Vagina (tissue), 2 donors: ENCODE results near the gene TBC1D16. TPM values are rescaled to one million over a fixed set of nuclear protein-coding genes. Genes with fewer than 3 reads are reported as not detected.

Source experiments
- DNase-seq, 2 donors: peaks; one replicate each; pipeline ENCODE4 v3.0.0-alpha.2; 2017; ENCODE audit errors: extremely low spot score in 2 of 2
- H3K27ac ChIP-seq: fragments of 200-600 bp; sonication (generic); one replicate; pipeline ENCODE4 v1.5.1; 2019
- H3K27me3 ChIP-seq: fragments of 200-600 bp; sonication (generic); one replicate; pipeline ENCODE4 v1.5.1; 2019
- H3K36me3 ChIP-seq, 2 donors: fragments of 200-600 bp; sonication (generic); one replicate each; pipeline ENCODE4 v1.5.1; 2017 to 2019
- H3K4me1 ChIP-seq: fragments of 200-600 bp; sonication (generic); one replicate; pipeline ENCODE4 v1.5.1; 2019
- H3K4me3 ChIP-seq, 2 donors: fragments of 200-600 bp; sonication (generic); 1 replicate in 1 of 2; 2 replicates in 1 of 2; pipeline ENCODE4 v1.5.1; 2016 to 2019
- H3K9me3 ChIP-seq: fragments of 200-600 bp; sonication (generic); one replicate; pipeline ENCODE4 v1.5.1; 2019
- POLR2A ChIP-seq, 2 donors: fragments of 450-650 bp; IDR thresholded peaks; one replicate each; pipeline ENCODE4 v1.6.1; 2017; ENCODE audit warnings: antibody characterized with exemption in 2 of 2, mild to moderate bottlenecking in 2 of 2, moderate library complexity in 2 of 2
- POLR2AphosphoS5 ChIP-seq, 2 donors: sonication (generic); formaldehyde crosslinking; IDR thresholded peaks; one replicate each; pipeline ENCODE4 v1.9.0; 2017; ENCODE audit warnings: antibody characterized with exemption in 2 of 2, mild to moderate bottlenecking in 2 of 2, low read depth in 1 of 2; ENCODE audit not compliant: insufficient read depth in 1 of 2
- intact Hi-C: fragments of 100-400 bp; cut with DNase I; formaldehyde crosslinking; loops from one replicate; pipeline ENCODE4 v1.15.1; 2023
- total RNA-seq: library from RNA; depleted of rRNA; stranded (reverse); fragments of >200 nt; gene quantifications from one replicate; pipeline ENCODE4 v1.2.3, GENCODE V29; 2016
- TF ChIP-seq, protein P1 (sequence below), 3 experiments: fragments of 450-650 bp in 2 of 3; fragments of 200-600 bp in 1 of 3; sonication (generic) in 1 of 3; IDR thresholded peaks; one replicate each; pipeline ENCODE4 v1.5.1; 2017 to 2019; ENCODE audit warnings: antibody characterized with exemption in 3 of 3, mild to moderate bottlenecking in 2 of 3, moderate library complexity in 2 of 3

TBC1D16 gene
- total RNA-seq, 1 donor from 2014 or later, result 18.2 TPM

DNA sequence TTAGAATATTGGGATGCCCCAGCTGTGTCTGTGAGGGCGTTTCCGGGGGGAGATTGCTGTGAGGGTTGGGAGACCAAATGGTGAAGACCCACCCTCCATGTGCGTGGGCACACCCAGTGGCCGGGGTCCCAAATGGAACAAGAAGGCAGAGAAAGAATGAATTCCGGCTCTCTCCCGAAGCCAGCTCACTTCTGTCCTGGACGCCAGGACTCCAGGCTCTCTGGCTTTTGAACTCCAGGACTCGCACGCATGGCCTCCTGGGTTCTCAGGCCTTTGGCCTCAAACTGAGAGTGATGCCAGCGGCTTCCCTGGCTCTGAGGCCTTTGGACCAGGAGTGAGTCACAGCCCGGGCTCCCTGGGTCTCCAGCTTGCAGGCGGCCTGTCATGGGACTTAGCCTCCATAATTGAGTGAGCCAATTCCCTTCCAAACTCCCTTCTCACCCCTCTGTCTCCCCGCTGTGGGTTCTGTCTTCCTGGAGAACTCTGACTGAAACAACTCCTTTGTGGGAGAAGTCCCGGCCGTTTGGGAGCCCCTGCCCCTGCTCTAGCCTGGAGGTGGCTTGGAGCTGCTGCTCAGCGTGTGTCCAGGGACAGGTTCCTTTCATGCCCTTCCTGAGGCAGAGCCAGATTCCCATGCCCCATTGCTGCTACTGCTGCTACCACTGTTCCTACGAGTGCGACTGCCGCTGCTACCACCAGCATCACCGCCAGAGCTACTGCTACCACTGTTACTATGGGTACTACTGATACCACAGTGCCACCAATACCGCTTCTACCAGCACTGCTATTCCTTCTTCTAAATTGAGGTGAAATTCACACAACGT lies 146.6 kb downstream of the TBC1D16 start:
- Histone ChIP-seq H3K27me3 (no peaks in the 10 kb centered on the region), H3K4me3 (no peak overlapping the region), H3K4me1 (no peaks in the 10 kb centered on the region), H3K9me3 (no peaks in the 10 kb centered on the region), H3K36me3 (no peaks in the 10 kb centered on the region), H3K27ac (no peak overlapping the region)
- intact Hi-C loops, result no loop called here
- TF ChIP-seq POLR2A (IDR thresholded peaks at IDR 0.05) (no peak), POLR2AphosphoS5 (IDR thresholded peaks at IDR 0.05; ENCODE audit: insufficient read depth in 1 of 2, low read depth in 1 of 2) (no peak)
- TF ChIP-seq, protein P1, sequence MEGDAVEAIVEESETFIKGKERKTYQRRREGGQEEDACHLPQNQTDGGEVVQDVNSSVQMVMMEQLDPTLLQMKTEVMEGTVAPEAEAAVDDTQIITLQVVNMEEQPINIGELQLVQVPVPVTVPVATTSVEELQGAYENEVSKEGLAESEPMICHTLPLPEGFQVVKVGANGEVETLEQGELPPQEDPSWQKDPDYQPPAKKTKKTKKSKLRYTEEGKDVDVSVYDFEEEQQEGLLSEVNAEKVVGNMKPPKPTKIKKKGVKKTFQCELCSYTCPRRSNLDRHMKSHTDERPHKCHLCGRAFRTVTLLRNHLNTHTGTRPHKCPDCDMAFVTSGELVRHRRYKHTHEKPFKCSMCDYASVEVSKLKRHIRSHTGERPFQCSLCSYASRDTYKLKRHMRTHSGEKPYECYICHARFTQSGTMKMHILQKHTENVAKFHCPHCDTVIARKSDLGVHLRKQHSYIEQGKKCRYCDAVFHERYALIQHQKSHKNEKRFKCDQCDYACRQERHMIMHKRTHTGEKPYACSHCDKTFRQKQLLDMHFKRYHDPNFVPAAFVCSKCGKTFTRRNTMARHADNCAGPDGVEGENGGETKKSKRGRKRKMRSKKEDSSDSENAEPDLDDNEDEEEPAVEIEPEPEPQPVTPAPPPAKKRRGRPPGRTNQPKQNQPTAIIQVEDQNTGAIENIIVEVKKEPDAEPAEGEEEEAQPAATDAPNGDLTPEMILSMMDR (IDR thresholded peaks at IDR 0.05), result no peak
- no peak for DNase-seq

DNA sequence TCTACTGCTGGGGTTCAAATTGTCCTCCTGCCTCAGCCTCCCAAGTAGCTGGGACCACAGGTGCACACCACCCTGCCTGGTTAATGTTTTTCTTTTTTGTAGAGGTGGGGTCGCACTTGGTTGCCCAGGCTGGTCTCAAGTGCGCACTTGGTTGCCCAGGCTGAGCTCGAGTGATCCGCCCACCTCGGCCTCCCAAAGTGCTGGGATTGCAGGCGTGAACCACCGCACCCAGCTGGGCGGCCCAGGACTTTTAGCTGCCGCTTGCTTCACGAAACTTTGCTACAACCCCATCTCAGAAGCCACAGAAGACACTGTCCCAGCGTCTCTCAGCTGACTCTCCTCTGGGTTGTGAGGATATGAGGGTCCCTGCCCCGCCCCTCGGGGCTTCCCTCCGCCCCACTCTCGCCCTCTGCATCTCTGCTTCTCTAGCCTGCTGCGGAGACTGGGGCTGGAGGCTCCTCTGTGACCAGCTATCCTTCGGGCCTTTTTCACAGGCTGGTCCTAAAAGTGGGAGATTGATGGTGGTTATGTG lies 147.6 kb downstream of the TBC1D16 start:
- intact Hi-C loops, result no loop called here

DNA sequence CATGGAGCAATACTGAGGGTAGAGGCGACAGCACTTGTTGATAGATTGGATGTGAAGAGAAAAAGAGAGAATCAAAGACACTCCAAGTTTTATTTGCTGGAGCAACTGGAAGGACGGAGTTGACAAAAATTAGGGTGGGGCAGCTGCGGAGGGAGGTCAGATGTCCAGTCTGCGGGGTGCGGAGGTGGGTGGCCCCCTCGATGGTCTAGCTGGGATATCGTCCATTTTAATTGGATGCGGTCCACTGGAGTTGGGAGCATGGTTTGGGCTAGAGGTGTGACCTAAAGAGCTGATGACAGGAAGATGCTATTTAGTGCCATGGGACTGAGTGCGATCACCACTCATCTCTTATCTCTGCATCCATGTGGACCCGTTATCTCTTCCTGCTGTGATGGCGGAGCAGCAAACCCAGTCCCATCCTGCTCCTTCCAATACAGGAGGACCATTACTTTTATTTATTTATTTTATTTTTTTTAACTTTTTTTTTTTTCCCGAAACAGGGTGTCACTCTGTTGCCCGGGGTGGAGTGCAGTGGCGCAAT lies 148.2 kb downstream of the TBC1D16 start:
- TF ChIP-seq, protein P1 (IDR thresholded peaks at IDR 0.05), result no peak
- TF ChIP-seq POLR2A (IDR thresholded peaks at IDR 0.05) (no peak), POLR2AphosphoS5 (IDR thresholded peaks at IDR 0.05; ENCODE audit: insufficient read depth in 1 of 2, low read depth in 1 of 2) (no peak)
- intact Hi-C loops, result no loop called here

More for the DNA sequence above, 147.6 kb downstream of the TBC1D16 start:
- Histone ChIP-seq H3K4me3 (no peak overlapping the region), H3K27ac (no peak overlapping the region), H3K9me3 (no peaks in the 10 kb centered on the region), H3K27me3 (no peaks in the 10 kb centered on the region), H3K36me3 (no peaks in the 10 kb centered on the region), H3K4me1 (no peaks in the 10 kb centered on the region)
- TF ChIP-seq, protein P1 (IDR thresholded peaks at IDR 0.05), result no peak
- no peak for TF ChIP-seq POLR2A (IDR thresholded peaks at IDR 0.05)
- TF ChIP-seq POLR2AphosphoS5 (IDR thresholded peaks at IDR 0.05; ENCODE audit: insufficient read depth in 1 of 2, low read depth in 1 of 2), result no peak
- no peak for DNase-seq

DNA sequence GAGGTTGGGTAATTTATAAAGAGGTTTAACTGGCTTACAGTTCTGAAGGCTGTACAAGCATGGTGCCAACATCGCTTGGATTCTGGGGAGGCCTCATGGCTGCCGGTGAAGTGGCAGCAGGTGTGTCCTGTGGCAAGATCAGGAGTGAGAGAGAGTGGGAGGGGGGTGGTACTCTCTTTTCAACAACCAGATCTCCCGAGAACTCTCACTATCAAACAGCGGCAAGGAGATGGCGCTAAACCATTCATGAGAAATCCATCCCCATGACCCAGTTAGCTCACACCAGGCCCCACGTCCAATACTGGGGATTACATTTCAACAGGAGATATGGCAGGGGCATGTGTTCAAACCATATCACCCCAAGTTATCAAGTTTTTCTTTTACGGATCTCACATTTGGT lies 152.5 kb downstream of the TBC1D16 start:
- intact Hi-C loops, result no loop called here
- Histone ChIP-seq H3K4me3 (no peak overlapping the region), H3K27ac (no peak overlapping the region), H3K4me1 (no peaks in the 10 kb centered on the region), H3K27me3 (no peaks in the 10 kb centered on the region), H3K9me3 (no peaks in the 10 kb centered on the region), H3K36me3 (no peaks in the 10 kb centered on the region)
- DNase-seq, result no peak
- TF ChIP-seq POLR2AphosphoS5 (IDR thresholded peaks at IDR 0.05; ENCODE audit: insufficient read depth in 1 of 2, low read depth in 1 of 2) (no peak), POLR2A (IDR thresholded peaks at IDR 0.05) (no peak)
- TF ChIP-seq, protein P1 (IDR thresholded peaks at IDR 0.05), result no peak

More for the DNA sequence above, 148.2 kb downstream of the TBC1D16 start:
- Histone ChIP-seq H3K36me3 (no peaks in the 10 kb centered on the region), H3K4me3 (no peak overlapping the region), H3K27me3 (no peaks in the 10 kb centered on the region), H3K4me1 (no peaks in the 10 kb centered on the region), H3K27ac (no peak overlapping the region), H3K9me3 (no peaks in the 10 kb centered on the region)
- DNase-seq, result no peak

Other genes starting within 250 kb of the TBC1D16 start
- 0.98 TPM for gene CBX8, start 238.8 kb downstream of the TBC1D16 start, total RNA-seq
- gene CBX4, start 196.4 kb downstream of the TBC1D16 start, total RNA-seq, result 13.0 TPM
- 9.3 TPM for gene CCDC40, start 770 bp upstream of the TBC1D16 start, total RNA-seq
- 34.1 TPM for gene GAA, start 65.7 kb upstream of the TBC1D16 start, total RNA-seq
- 90.1 TPM for gene EIF4A3, start 111.3 kb upstream of the TBC1D16 start, total RNA-seq
- gene CARD14, start 134.2 kb upstream of the TBC1D16 start, total RNA-seq, result 30.0 TPM
- gene SGSH, start 184.5 kb upstream of the TBC1D16 start, total RNA-seq, result 47.6 TPM
- 22.8 TPM for gene SLC26A11, start 184.6 kb upstream of the TBC1D16 start, total RNA-seq
- 144 TPM for gene RNF213, start 225.0 kb upstream of the TBC1D16 start, total RNA-seq